Muscle layer of colon (tissue), 2 donors: Measurements from ENCODE around the gene SMIM41.

Experiments
- H3K27ac ChIP-seq: one replicate; pipeline ENCODE4 v1.7.0; 2013; ENCODE audit warnings: low read depth, mild to moderate bottlenecking, low read length, moderate library complexity
- H3K27me3 ChIP-seq, 2 donors: one replicate each; pipeline ENCODE4 v1.7.0; 2013; ENCODE audit warnings: low read length in 2 of 2, mild to moderate bottlenecking in 2 of 2; ENCODE audit not compliant: insufficient read depth in 2 of 2, control insufficient read depth in 1 of 2
- H3K36me3 ChIP-seq: one replicate; pipeline ENCODE4 v1.7.0; 2013; ENCODE audit warnings: mild to moderate bottlenecking, low read length; ENCODE audit not compliant: insufficient read depth
- H3K4me1 ChIP-seq: one replicate; pipeline ENCODE4 v1.7.0; 2013; ENCODE audit warnings: mild to moderate bottlenecking, low read length; ENCODE audit not compliant: insufficient read depth
- H3K4me3 ChIP-seq, 2 donors: one replicate each; pipeline ENCODE4 v1.7.0; 2013; ENCODE audit warnings: low read length in 2 of 2, low read depth in 1 of 2, mild to moderate bottlenecking in 1 of 2, moderate library complexity in 1 of 2
- H3K9ac ChIP-seq: one replicate; pipeline ENCODE4 v1.7.0; 2013; ENCODE audit warnings: low read length
- H3K9me3 ChIP-seq: one replicate; pipeline ENCODE4 v1.7.0; 2013; ENCODE audit warnings: mild to moderate bottlenecking, low read length
- donor health status: abdominal sarcoma.
- donor health status: Adenocarcinoma of cecum.

SMIM41 gene

DNA sequence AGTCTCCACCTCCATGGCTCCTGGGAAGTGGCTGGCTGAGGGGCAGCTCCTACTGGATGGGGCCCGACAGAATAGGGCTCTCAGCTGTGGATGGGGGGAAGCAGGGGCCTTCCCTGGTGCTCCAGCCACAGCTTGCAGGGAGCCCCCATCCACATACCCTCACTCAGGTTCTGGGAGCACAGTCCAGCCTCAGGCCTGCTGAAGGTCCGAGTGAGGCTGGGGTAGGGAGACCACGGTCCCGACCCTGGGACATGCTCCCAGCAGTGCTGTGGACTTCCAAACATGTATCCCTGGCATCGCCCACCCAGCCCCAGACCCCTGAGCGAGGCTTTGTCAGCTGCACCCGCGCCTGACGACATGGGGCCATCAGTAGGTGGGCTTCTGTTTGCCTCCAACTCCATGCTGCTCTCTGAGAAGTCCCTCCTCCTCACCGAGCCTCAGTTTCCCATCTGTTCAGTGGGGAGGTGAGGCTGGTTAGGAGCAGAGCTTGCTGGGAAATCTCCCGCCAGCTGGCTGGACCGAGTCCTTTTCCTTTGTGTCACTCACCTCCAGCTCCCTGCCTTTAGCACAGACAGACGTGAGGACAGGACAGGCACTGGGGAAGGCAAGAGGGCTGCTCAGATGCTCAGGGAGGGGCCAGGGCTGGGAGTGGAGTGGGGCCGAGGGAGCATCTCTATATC, 18.9 kb upstream of the SMIM41 start:
- Histone ChIP-seq H3K36me3 (peaks cover 31% of the 10 kb centered on the region), H3K27ac (no peak overlapping the region), H3K4me3 (no peak overlapping the region), H3K9ac (no peak overlapping the region), H3K9me3 (no peaks in the 10 kb centered on the region), H3K4me1 (peaks cover 4% of the 10 kb centered on the region), H3K27me3 (no peaks in the 10 kb centered on the region)

DNA sequence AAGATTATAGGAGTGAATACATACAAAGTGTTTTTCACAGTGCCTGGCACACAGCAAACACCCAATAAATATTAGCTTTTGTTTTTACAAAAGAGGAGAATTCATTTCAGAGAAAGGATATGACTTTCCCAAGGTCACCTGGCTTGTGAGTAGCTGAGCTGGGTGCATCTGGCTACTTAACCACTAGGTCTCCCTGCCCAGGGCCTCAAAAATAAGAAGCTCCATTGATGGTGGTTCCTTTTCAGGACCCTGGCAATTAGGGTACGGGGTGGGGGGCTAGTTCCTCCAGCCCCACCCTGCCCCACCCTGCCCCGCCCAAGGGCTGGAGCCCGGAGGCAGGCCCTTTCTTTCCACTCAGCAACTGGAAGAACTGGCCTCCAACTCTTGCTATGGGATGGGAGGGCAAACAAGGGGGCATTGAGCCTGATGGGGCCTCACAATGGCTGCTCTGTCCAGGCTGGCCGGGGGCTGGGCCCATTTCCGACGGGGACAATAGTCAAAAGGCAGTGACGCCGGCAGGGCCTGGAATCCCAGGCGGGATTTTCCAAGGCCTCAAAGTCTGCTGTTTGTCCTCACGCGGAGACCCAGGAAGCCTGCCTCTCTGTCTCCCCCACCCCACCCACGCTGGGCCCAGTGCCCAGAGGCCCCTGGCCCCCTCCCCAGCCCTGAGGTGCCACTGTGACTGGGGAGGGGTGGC, 17.9 kb upstream of the SMIM41 start:
- Histone ChIP-seq H3K27ac (no peak overlapping the region), H3K4me1 (peaks cover 4% of the 10 kb centered on the region), H3K36me3 (peaks cover 21% of the 10 kb centered on the region), H3K9me3 (no peaks in the 10 kb centered on the region), H3K9ac (no peak overlapping the region), H3K27me3 (no peaks in the 10 kb centered on the region), H3K4me3 (no peak overlapping the region)

DNA sequence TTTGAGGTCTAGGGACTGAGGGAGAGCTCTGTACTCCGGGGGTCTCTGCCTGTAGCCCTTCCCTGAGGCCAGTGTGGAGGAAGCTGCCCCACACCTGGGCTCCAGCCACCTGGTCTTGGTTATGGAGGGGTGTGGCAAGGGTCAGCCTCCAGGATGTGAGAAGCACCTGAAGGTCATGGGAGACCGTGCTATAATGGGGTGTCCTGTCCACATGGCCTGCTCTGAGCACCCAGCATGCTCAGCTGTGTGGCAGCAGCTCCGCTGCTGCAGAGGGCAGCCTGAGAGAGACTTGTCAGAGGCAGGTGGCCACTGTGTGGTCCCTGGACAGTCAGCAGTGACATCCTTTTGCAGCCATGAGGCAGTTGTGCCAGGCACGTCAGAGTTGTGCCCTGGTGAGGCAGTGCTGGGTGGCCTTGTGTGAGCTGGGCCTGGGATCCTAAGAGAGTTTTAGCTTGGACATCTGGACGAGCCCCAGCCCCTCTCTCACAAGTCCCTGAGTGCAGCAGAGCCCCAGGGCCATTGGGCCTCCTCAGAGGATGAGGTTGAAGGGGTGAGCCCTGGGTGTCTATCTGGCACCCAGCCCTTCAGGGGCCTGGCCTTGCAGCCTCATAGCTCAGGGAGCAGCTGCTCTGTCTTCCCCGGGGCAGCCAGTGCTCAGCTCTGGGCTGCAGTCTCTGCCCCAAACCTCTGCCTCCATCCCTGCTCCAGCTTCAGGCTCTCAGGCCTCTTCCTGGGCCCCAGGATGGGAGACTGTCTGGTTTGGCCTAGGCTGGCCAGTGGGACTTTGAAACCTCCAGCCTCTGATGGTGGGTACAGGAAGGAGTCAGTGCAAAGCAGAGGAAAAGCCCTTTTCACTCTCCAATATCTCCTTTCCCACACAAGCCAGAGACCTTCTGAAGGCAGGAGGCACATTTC, 17.1 kb upstream of the SMIM41 start:
- peaks cover 4% of the 10 kb centered on the region for H3K4me1 ChIP-seq
- no peaks in the 10 kb centered on the region for H3K9me3 ChIP-seq
- H3K9ac ChIP-seq: no peak overlapping the region
- peak overlapping the region; percentile 42 for H3K27ac ChIP-seq
- H3K36me3 ChIP-seq: peaks cover 13% of the 10 kb centered on the region
- no peaks in the 10 kb centered on the region for H3K27me3 ChIP-seq
- H3K4me3 ChIP-seq: no peak overlapping the region

DNA sequence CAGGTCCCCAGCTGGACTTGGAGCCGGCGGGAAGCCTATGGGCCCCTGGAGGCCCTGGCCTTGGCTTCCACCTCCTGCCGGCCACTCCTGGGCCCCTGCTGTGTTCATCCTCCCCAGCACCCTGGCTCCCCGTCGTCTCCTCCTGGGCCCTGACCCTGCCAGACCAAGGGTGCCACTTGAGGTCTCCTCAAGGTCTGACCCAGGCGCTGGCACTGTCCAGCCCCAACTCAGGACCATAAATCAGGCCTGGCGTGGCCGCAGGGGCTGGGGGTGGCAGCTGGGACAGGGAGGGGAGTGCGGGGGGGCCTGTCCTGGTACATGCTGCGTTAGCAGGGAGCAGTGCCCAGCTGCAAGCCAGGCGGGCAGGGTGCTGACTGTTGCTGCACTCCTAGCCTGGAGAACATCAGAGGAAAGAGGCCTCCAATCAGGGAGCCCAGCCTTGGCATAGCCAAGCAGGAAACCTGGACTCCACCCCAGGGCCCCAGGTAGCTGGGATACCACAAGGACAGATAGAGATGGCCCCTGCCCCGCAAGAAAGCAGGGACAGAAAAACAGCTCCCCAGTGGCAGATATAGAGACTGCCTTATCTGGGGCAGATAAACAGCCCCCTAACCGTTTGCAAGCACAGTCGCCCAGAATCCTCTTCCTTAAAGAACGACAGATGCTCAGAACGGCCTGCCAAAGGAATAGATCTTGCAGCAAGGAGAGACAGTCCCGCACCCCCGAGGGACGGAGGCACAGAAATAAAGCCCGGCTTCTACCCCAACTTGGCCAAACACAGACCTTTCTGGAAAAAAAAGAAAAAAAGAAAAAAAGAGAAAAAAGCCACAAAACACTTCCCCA, 16.2 kb upstream of the SMIM41 start:
- Histone ChIP-seq H3K27ac (peak overlapping the region; percentile 12), H3K4me3 (no peak overlapping the region), H3K4me1 (peaks cover 4% of the 10 kb centered on the region), H3K36me3 (peaks cover 6% of the 10 kb centered on the region), H3K9me3 (no peaks in the 10 kb centered on the region), H3K9ac (no peak overlapping the region), H3K27me3 (no peaks in the 10 kb centered on the region)

DNA sequence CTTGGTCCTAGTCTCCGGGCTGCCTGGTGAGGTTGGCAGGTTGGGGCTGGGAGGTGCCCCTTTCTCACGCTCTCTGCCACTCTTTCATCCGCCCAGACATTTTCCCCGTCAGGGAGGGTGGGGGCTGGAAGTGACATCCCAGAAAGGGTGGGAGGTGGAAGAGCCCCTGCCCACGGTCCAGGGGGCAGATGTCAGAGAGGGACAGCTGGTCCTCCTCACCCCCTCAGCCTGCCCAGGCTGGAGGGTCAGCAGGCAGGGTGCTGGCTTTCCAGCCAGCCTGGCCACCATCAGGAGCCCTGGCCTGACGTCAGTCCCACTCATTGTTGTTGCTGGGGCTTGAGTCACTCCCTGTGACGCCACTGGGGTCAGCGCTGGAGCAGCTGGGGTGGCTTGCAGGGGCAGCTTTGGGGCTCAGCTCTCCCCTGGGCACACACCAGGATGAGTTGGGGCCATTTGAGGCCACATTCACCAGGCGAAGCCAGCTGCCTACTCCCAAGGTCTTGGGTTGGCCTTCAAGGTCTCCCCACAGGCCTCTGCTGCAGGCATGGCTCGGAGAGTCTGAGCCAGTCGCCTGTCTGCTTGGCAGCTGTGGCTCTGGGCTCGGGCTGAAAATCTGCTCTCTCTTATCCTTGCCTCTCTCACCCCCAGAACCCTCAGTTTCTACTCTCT, 15.4 kb upstream of the SMIM41 start:
- H3K27ac ChIP-seq: no peak overlapping the region
- H3K9ac ChIP-seq: no peak overlapping the region

DNA sequence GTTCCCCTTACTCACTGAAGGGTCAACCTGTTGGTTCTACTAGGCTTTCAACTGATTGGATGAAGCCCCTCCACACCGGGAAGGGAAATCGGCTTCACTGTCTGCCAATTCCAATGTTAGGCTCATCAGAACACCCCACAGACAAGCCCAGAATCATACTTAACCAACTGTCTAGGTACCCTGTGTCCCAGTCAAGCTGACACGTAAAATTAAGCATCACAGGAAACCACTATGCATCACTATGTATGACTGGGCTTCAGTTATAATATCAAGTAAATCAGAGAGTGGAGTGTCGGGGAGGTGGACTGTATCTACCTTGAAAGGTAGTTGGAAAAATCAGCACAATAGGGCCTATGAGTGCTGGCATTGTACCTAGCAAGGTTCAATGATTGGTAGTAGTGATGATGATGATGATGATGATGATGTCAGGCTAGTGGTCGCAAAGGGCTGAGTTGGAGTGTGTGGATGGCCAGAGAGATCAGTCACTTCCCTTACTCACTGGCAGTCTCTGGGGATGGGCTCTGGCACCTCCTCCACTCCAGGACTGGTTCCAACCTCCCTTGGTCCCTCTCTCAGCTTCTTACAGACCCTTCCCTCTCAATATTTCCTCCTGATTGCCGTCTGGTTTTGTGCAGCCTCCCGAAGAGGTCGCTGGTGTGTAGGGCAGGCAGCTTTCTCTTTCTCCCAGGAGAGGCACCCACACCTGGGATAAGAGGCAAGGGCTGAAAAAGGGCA, 13.0 kb upstream of the SMIM41 start:
- no peaks in the 10 kb centered on the region for H3K27me3 ChIP-seq
- H3K27ac ChIP-seq: no peak overlapping the region
- no peaks in the 10 kb centered on the region for H3K36me3 ChIP-seq
- H3K9ac ChIP-seq: no peak overlapping the region
- no peaks in the 10 kb centered on the region for H3K9me3 ChIP-seq
- no peak overlapping the region for H3K4me3 ChIP-seq
- H3K4me1 ChIP-seq: peaks cover 23% of the 10 kb centered on the region

More for the DNA sequence above, 15.4 kb upstream of the SMIM41 start:
- Histone ChIP-seq H3K4me3 (no peak overlapping the region), H3K4me1 (peaks cover 6% of the 10 kb centered on the region), H3K9me3 (no peaks in the 10 kb centered on the region), H3K27me3 (no peaks in the 10 kb centered on the region), H3K36me3 (peaks cover under 1% of the 10 kb centered on the region)

DNA sequence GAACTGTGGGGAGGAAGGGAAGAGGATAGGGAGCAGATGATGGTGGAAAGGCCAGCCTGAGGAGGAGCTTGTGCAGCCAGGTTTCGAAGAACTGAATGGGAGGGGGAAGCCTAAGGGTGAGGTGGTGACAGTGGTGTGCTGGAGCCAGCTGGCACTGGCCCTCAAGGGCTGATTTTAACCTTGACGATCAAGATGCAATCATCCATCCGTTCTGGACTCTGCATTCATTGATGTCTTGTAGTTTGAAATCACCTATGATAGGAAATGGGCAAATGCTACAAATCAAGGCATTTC, 12.5 kb upstream of the SMIM41 start:
- peaks cover 26% of the 10 kb centered on the region for H3K4me1 ChIP-seq
- H3K27ac ChIP-seq: no peak overlapping the region
- H3K4me3 ChIP-seq: no peak overlapping the region
- no peaks in the 10 kb centered on the region for H3K9me3 ChIP-seq
- no peaks in the 10 kb centered on the region for H3K27me3 ChIP-seq
- no peaks in the 10 kb centered on the region for H3K36me3 ChIP-seq
- no peak overlapping the region for H3K9ac ChIP-seq

DNA sequence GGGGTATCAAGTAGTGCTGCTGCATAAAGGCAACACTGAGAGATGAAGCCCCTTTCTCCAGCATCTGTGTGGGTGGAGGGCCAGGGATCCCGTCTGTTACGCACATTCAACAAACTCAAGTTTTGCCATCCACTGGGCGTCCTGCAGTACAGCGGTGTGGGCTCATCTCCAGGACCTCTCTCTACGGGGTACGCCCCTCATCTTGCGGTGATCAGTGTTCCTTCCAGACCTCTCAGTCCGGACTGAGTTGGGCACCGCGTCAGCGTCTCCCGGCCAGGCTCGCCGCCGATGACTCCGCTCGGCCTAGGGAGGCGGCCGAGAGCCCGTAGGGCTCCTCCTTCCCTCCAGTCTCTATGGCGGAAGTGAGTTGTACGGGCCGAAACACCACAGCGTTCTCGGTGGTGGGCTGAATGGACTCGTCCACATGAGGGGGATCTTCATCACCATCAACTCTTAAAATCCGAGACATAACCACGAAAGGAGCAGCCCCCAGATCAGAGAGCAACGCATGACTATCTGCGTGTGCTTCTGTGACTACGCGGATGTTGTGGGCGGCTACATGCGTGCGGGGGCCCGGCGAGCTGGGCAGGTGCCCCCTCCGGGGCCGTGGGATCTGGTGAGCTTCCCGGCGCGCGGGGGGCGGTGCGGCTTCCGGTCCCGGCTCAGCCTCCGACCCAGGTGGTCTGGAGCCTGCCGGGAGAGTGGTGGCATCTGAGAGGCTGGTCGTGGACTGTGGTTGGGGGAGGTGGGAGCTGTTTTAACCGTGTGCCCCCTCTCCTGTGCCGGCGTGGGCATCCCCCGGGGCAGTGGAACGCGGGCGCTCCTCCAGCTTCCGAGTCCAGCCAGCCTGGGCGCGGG, 9.9 kb upstream of the SMIM41 start, which contains the start of gene ATG101:
ATG101 (plus strand) TSS at position 652 of the 858 bp plus-strand sequence. CDS start 3,673 bp downstream, outside the sequence.
- H3K27me3 ChIP-seq: no peaks in the 10 kb centered on the region
- H3K4me3 ChIP-seq: peak within 1 kb of the TSS; percentile 85 to 100
- H3K36me3 ChIP-seq: peaks cover 17% of the 10 kb centered on the region
- H3K27ac ChIP-seq: peak within 1 kb of the TSS; percentile 100
- H3K4me1 ChIP-seq: peaks cover 21% of the 10 kb centered on the region
- no peaks in the 10 kb centered on the region for H3K9me3 ChIP-seq
- peak within 1 kb of the TSS; percentile 69 for H3K9ac ChIP-seq

DNA sequence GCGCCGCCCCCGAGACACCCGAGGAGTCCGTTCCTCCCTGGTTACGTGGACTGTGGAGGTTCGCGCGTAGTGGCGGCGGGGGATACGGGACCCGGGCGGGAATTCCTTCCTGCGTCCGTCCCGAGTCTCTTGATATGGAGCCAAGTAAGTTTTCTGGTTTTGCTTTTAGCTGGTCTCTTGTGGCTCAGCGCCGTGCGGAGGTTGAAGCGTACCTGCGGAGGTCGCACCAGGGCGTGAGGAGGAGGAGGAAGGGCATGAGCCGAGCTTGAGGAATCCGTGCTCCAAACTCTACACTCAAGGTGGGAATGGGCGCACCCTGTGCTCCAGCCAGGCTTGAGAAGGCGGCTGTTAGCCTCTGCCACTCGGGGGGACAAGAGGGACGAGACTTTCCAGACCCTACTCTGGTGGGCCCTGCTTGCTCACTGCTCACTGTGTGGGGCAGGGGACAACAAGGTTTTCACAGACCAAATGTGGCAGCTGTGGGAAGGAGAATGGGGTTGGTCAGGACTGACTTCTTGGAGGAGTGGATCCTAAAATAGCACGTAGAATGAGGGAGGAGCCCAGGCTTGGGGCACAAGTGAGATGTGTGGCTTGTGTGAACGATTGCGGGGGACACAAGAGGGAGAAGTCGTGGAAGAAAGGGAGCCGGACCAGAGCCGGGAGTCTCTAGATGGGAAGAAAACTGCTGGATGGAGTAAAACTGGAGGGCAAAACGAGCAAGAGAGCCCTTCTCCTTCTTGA, 9.1 kb upstream of the SMIM41 start:
- H3K4me3 ChIP-seq: peak overlapping the region; percentile 85 to 100
- peaks cover 21% of the 10 kb centered on the region for H3K4me1 ChIP-seq
- H3K36me3 ChIP-seq: peaks cover 25% of the 10 kb centered on the region
- peak overlapping the region; percentile 100 for H3K27ac ChIP-seq
- H3K9me3 ChIP-seq: no peaks in the 10 kb centered on the region
- H3K27me3 ChIP-seq: no peaks in the 10 kb centered on the region
- H3K9ac ChIP-seq: peak overlapping the region; percentile 69
